Smooth muscle cell (in vitro differentiated cells): ENCODE data around the gene PNPLA2. TPM values are rescaled to one million over a fixed set of nuclear protein-coding genes. Genes with fewer than 3 reads are reported as not detected.

Experiments used
- DNase-seq: peaks from one replicate; lab custom pipeline; 2025; ENCODE audit not compliant: unreplicated experiment; lab: John Stamatoyannopoulos, UW
- H2AFZ ChIP-seq: fragments of 200-600 bp; sonication (generic); 2 replicates; pipeline ENCODE4 v1.6.0; 2016; ENCODE audit warnings: antibody characterized with exemption, low read depth, mild to moderate bottlenecking
- H3F3A ChIP-seq: fragments of 200-600 bp; sonication (generic); 2 replicates; pipeline ENCODE4 v1.6.0; 2017; ENCODE audit warnings: antibody characterized with exemption, low read depth
- H3K27ac ChIP-seq: fragments of 200-600 bp; sonication (generic); 2 replicates; pipeline ENCODE4 v1.5.1; 2016; ENCODE audit warnings: low read depth, mild to moderate bottlenecking
- H3K27me3 ChIP-seq: fragments of 200-600 bp; sonication (generic); 2 replicates; pipeline ENCODE4 v1.6.1; 2016; ENCODE audit warnings: low read depth, mild to moderate bottlenecking
- H3K36me3 ChIP-seq: fragments of 200-600 bp; sonication (generic); 2 replicates; pipeline ENCODE4 v1.5.1; 2016; ENCODE audit warnings: low read depth
- H3K4me1 ChIP-seq: fragments of 200-600 bp; sonication (generic); 2 replicates; pipeline ENCODE4 v1.5.1; 2016; ENCODE audit warnings: low read depth
- H3K4me2 ChIP-seq: fragments of 200-600 bp; sonication (generic); 2 replicates; pipeline ENCODE4 v1.6.0; 2016; ENCODE audit warnings: mild to moderate bottlenecking
- H3K4me3 ChIP-seq: fragments of 200-600 bp; sonication (generic); 2 replicates; pipeline ENCODE4 v1.5.1; 2016; ENCODE audit warnings: mild to moderate bottlenecking
- H3K79me2 ChIP-seq: fragments of 200-600 bp; sonication (generic); 2 replicates; pipeline ENCODE4 v1.6.0; 2016; ENCODE audit warnings: low read depth, mild to moderate bottlenecking
- H3K9ac ChIP-seq: fragments of 200-600 bp; sonication (generic); 2 replicates; pipeline ENCODE4 v1.6.0; 2016; ENCODE audit warnings: low read depth
- H3K9me3 ChIP-seq: fragments of 200-600 bp; sonication (generic); replicated peaks from 2 replicates; pipeline ENCODE4 v1.5.1; 2016; ENCODE audit warnings: low read depth
- H4K20me1 ChIP-seq: fragments of 200-600 bp; sonication (generic); 2 replicates; pipeline ENCODE4 v1.6.0; 2016; ENCODE audit warnings: low read depth
- CTCF ChIP-seq: fragments of 200-600 bp; sonication (generic); IDR thresholded peaks from 2 replicates; pipeline ENCODE4 v1.5.1; 2017; ENCODE audit warnings: borderline replicate concordance, mild to moderate bottlenecking, antibody characterized with exemption; ENCODE audit not compliant: insufficient read depth, poor library complexity, severe bottlenecking
- WGBS: methylation state at CpG from one replicate; pipeline ENCODE4 v1.1.7; 2016; ENCODE audit warnings: low lambda C conversion rate; 5-methylcytosine and 5-hydroxymethylcytosine counted together
- polyA plus RNA-seq: library from polyadenylated mRNA; unstranded; fragments of >200 nt; fragmentation: Nextera tagmentation; extraction: Ambion mirVana; gene quantifications from 2 replicates; pipeline ENCODE4 v1.2.1, GENCODE V29; 2016
- total RNA-seq: library from RNA; depleted of rRNA; stranded (reverse); fragments of >200 nt; gene quantifications from 2 replicates; pipeline ENCODE4 v1.2.3, GENCODE V29; 2014

Gene PNPLA2
- total and polyA plus RNA-seq, 2 experiments from 2014 or later: 12.4 to 26.4 TPM

- Histone ChIP-seq H3K27ac (no peak overlapping the region), H3K4me2 (no peak overlapping the region), H3K36me3 (no peaks in the 10 kb centered on the region), H3K9me3 (no peaks in the 10 kb centered on the region), H3K4me3 (no peak overlapping the region), H3K27me3 (no peaks in the 10 kb centered on the region), H3K79me2 (peaks cover 37% of the 10 kb centered on the region), H3F3A (peaks cover 23% of the 10 kb centered on the region), H3K4me1 (peaks cover 19% of the 10 kb centered on the region), H4K20me1 (peaks cover 77% of the 10 kb centered on the region), H2AFZ (no peak overlapping the region), H3K9ac (no peak overlapping the region)
- no peak for TF ChIP-seq CTCF
- no peak for DNase-seq
- WGBS: 94% methylated on average over 5 of the region's 5 CpGs
Measured at GRCh38 chr11:839280-839623, 20.5 kb downstream of the PNPLA2 start.

- DNase-seq: no peak
- no peaks in the 10 kb centered on the region for H3K36me3 ChIP-seq
- H3K9me3 ChIP-seq: no peaks in the 10 kb centered on the region
- WGBS: 95% methylated on average over 25 of the region's 25 CpGs
- no peak overlapping the region for H3K9ac ChIP-seq
- peak; percentile 13 for TF ChIP-seq CTCF
- H3K4me1 ChIP-seq: peaks cover 25% of the 10 kb centered on the region
- H3K27ac ChIP-seq: no peak overlapping the region
- H3K4me2 ChIP-seq: no peak overlapping the region
- peaks cover 31% of the 10 kb centered on the region for H3K79me2 ChIP-seq
- H2AFZ ChIP-seq: no peak overlapping the region
- H3K27me3 ChIP-seq: no peaks in the 10 kb centered on the region
- H4K20me1 ChIP-seq: peaks cover 74% of the 10 kb centered on the region
- H3F3A ChIP-seq: peaks cover 20% of the 10 kb centered on the region
- no peak overlapping the region for H3K4me3 ChIP-seq
Measured at GRCh38 chr11:839875-840617, 21.3 kb downstream of the PNPLA2 start.

DNA sequence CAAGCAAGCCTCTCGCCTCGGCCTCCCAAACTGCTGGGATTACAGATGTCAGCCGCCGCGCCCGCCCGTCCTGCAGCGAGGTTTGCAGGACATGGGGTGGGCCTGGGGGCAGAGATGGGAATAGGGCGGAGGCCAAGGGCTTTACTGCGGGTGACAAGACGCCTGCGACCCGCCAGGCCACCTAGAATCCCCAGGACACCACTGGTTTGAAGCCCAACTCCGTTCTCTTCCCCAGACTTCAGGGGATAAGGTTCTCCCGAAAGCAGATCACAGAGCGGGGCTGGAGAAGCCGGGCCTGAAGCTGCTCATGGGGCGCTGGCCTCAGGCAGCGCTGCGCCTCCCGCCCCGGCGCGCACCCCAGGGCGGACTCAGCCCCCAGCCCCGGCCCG lies 23.3 kb downstream of the PNPLA2 start:
- Histone ChIP-seq H3K27me3 (no peaks in the 10 kb centered on the region), H3K9me3 (no peaks in the 10 kb centered on the region), H3F3A (peaks cover 20% of the 10 kb centered on the region), H3K4me1 (peaks cover 26% of the 10 kb centered on the region), H2AFZ (no peak overlapping the region), H3K79me2 (peaks cover 21% of the 10 kb centered on the region), H3K36me3 (no peaks in the 10 kb centered on the region), H3K4me3 (peak overlapping the region; percentile 96), H3K4me2 (peak overlapping the region; percentile 96), H3K9ac (peak overlapping the region; percentile 100), H4K20me1 (peaks cover 75% of the 10 kb centered on the region), H3K27ac (peak overlapping the region; percentile 94)
- no peak for DNase-seq
- TF ChIP-seq CTCF: no peak
- WGBS: under 1% methylated on average over 26 of the region's 27 CpGs
